COLO668 (cell line): Measurements from ENCODE around the gene MICU2.

ENCODE experiments used
- DNase-seq: peaks from one replicate; lab custom pipeline; 2025; ENCODE audit not compliant: unreplicated experiment; lab: John Stamatoyannopoulos, UW

Gene MICU2

GRCh38 chr13:21548577-21548976 lies 55.4 kb downstream of the MICU2 start:
- no peak for DNase-seq

GRCh38 chr13:21546372-21546771 lies 57.6 kb downstream of the MICU2 start:
- no peak for DNase-seq

GRCh38 chr13:21544515-21544914 lies 59.5 kb downstream of the MICU2 start:
- no peak for DNase-seq

GRCh38 chr13:21542563-21542962 lies 61.4 kb downstream of the MICU2 start:
- DNase-seq = no peak

GRCh38 chr13:21541980-21542379 lies 62.0 kb downstream of the MICU2 start:
- no peak for DNase-seq

- no peak for DNase-seq
These were observed 62.7 kb downstream of the MICU2 start for GRCh38 chr13:21541271-21541670.

- DNase-seq = no peak
These were observed 64.3 kb downstream of the MICU2 start for GRCh38 chr13:21539687-21540086.

- no peak for DNase-seq
These were observed 65.2 kb downstream of the MICU2 start for GRCh38 chr13:21538753-21539152.

GRCh38 chr13:21538280-21538679 lies 65.7 kb downstream of the MICU2 start:
- no peak for DNase-seq

GRCh38 chr13:21537105-21537504 lies 66.9 kb downstream of the MICU2 start:
- no peak for DNase-seq

- no peak for DNase-seq
These were observed 69.2 kb downstream of the MICU2 start for GRCh38 chr13:21534760-21535159.

GRCh38 chr13:21531455-21531854 lies 72.5 kb downstream of the MICU2 start:
- no peak for DNase-seq

GRCh38 chr13:21530656-21531055 lies 73.3 kb downstream of the MICU2 start:
- DNase-seq = no peak

GRCh38 chr13:21529146-21529893 lies 74.7 kb downstream of the MICU2 start:
- DNase-seq = no peak

- no peak for DNase-seq
These were observed 75.4 kb downstream of the MICU2 start for GRCh38 chr13:21528616-21529015.

- no peak for DNase-seq
These were observed 77.0 kb downstream of the MICU2 start for GRCh38 chr13:21526707-21527540.

- no peak for DNase-seq
These were observed 81.1 kb downstream of the MICU2 start for GRCh38 chr13:21522847-21523246.

GRCh38 chr13:21522130-21522529 lies 81.8 kb downstream of the MICU2 start:
- no peak for DNase-seq

GRCh38 chr13:21518617-21519144 lies 85.3 kb downstream of the MICU2 start:
- no peak for DNase-seq

GRCh38 chr13:21517576-21517975 lies 86.4 kb downstream of the MICU2 start:
- DNase-seq = no peak

GRCh38 chr13:21516805-21517204 lies 87.2 kb downstream of the MICU2 start:
- DNase-seq = no peak

- no peak for DNase-seq
These were observed 92.1 kb downstream of the MICU2 start for GRCh38 chr13:21511849-21512248.
